Activated naive CD8-positive, alpha-beta T cell treated with anti-CD3 and anti-CD28 coated beads, Interleukin-2, amount 50 U/mL, for 16 hours (primary cell): ENCODE measurements around the gene DLEC1.
"Not testable (repeated sequence)": the region's sequence is repeated elsewhere in the genome, so short reads cannot be mapped to it uniquely, and the experiment has no call there.

Experiments
- DNase-seq: peaks from one replicate; pipeline ENCODE4 v3.0.0-alpha.2; 2020; ENCODE audit warnings: low read depth, low spot score

The DLEC1 gene

DNA sequence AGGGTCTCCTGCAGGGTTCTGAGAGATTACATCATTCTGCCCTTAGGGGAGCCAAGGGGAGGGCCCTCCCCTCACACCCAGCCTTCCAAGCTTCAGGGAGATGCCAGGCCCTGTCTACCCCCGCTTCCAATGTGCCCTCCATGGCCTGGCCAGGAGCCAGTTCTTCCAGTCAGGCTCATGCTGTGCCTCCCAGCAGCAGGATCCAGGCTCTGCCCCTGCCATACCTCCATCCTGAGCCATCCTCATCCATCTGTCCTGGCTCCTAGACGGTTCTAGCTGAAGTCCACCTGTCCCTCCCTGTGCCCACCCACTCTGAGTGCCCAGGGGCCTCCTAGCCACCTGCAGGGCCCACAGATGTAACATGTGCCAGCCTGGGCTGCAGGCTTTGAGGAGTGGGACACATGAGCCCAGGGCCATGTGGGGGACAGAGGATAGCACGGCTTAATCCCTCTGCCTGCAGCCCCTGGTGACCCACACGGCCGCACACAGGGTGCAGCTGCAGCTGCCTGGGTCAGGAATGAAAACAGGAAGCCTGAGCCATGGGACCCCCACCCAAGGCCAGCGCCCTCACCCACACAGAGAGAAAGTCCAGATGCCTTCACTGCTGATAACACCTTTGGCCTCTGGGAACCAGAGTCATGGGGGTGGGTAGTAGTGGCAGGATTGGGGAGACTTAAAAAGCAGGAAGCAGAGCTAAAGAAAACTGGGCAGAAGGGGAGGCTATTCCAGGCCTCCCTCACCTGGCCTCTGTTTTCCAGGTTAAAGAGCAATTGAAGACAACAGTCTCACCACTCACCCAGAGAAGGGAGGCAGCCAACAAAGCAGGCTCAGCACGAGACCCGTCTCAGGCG, 21.3 kb upstream of the DLEC1 start:
- no peak for DNase-seq

- no peak for DNase-seq
Measured at GRCh38 chr3:38018296-38019266, 20.4 kb upstream of the DLEC1 start.

- no peak for DNase-seq
Measured at GRCh38 chr3:38019658-38020341, 19.2 kb upstream of the DLEC1 start.

- DNase-seq = no peak
Measured at GRCh38 chr3:38020342-38020726, 18.7 kb upstream of the DLEC1 start.

GRCh38 chr3:38021196-38021595, 17.8 kb upstream of the DLEC1 start:
- no peak for DNase-seq

DNA sequence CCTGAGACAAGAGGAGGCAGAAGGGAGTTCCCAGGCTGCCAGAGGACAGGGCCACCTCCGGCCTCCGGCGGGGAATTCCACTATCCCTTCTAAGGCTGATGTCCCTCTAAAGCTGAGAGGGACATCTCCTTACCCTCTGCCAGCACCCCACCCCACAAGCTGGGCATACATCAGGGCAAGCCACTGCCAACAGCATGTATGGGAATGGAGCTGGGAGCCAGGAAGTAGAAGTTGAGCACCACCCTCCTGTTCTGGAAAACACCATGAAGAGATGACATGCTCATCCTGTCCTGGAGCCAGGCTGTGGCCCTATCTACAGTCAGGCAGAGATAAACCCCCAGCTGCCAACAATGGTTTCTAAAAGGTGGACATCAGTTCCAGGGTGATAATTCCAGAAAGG, 16.7 kb upstream of the DLEC1 start:
- no peak for DNase-seq

GRCh38 chr3:38022896-38023709, 15.9 kb upstream of the DLEC1 start:
- DNase-seq = no peak

- DNase-seq = no peak
Measured at GRCh38 chr3:38026856-38027255, 12.2 kb upstream of the DLEC1 start.

DNA sequence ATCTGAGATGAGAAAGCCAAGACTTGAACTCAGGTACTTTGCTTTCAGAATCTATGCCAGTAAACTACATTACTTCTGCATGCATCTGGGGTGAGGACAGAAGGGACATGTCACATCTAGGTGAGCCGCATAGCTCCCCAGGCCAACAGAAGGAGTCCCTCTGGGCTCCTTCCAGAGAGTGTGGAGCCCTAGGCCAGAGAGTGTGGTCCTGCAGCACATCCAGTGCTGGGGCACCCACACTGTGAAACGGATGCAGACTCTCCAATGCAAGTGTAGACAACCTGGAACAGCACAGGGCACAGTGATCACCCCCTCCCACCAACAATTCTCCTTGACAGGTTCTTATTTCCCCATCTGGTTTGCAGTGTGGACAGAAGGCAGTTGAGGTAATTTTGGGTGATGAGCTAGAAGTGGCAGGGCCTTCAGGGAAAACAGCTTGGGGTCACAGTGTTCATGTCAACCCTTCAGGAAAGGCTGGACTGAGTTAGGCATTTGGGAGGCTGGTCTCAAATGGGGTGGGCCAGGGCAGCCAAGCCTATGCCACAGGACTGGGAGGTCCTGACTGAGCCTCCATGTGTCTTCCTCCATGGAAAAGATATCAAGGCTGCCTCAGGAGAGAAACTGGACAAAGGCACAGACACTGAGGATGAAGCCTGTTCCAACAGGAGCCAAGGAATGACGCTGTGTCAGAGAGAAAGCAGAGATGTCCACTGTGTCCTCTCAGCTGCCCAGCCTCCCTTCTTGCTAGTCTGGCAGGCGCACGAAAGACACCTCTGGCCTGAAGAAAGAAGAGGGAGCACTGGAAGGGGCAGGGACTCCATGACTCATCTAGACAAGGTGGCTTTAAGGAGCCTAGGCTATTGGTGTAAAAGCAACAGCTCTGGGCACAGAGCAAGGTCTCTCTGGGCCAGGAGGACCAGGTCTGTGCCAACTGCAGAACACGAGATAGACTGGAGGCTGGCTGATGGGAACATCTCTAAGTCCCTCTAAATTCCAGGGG, 11.2 kb upstream of the DLEC1 start:
- DNase-seq = no peak

GRCh38 chr3:38028621-38029361, 10.2 kb upstream of the DLEC1 start:
- DNase-seq = no peak

- no peak for DNase-seq
Measured at GRCh38 chr3:38029400-38030125, 9.4 kb upstream of the DLEC1 start, which contains the start of gene PLCD1. PLCD1 (minus strand) TSS chr3:38029642; CDS start chr3:38029539, 103 bp downstream.

DNA sequence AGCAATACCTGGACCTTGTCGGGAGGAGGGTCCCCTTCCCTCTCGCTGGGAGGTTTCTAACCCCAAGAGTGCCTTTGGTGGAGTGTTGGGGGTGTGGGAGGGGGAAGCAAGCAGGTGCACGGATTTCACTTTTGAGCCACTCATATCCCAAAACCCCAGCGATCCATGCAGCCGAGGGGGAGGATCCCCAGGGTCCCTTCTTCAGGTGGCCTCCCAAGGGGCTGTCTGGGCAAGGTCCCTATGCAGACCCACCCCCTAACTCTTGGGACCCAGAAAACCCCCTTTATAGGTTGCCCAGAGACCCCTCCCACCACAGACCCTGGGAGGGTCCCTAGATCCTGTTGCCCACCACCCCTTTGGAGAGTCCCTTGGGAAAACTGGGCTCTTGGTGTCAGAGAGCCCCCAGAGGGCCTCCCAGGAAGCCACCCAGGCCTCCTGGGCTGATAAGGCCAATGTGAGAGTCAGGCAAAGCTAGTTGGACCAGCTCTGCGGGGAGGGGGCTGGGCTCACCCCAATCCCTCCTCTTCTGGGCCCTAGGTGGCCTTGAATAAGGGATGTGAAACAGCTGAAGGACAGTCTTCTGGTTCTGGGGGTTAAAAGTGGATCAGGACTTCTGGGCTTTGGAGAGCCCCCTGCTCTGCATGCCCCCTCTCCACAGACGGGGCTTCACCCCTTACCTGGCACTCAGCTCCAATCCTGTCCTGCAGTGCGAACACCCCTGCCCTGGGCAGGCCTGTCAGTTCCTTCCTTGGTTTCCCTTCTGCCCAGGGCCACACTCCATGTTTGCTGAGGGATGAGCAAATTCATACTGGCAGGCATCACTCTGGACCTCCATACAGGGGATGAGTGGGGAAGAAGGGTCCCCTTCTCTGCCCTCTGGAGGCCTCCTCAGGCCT, 8.6 kb upstream of the DLEC1 start:
- no peak for DNase-seq

DNA sequence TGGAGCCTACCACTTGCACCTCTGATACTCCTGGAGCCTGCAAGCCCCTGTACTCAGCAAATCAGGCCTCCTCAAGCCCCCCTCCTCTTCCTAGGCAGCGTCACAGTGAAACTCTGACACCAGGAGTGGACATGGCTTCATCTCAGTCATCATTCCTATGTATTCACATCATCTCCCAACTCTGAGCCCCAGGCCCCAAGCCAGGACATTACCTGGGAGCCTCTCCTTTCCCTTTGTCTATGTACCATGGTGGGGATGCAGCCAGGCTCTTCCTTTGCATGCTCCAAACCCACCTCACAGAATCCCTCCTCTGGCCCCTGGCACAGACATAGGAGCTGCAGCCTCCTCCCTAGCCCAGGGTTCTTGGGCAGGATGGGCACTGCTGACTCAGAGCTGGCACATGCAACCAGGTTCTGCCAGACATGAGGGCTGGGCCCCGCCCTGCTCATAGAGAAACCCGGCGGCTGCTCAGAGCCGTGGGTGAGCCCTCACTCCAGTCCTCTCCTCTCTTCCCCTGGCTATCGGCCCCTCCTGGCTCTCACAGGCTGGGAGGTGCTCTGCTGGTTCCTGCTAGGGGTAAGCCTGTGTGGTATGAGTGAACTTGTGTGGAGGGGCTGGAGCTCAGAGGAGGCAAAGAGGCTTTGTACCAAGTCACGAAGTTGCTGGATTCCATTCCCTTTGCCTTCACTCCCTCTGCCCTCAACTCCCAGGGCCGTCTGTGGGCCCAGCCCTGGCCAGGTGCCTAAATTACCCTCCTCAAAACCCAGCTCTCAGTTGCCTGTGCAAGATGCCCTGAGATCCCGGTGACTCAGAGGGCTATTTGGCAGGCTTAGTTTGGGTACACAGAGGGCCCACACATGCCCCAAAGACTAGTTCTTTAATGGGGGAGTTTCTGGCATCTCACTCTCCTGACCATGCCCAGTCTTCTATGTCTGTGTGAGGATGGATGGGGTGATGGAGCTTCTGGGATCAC, 7.7 kb upstream of the DLEC1 start:
- no peak for DNase-seq

DNA sequence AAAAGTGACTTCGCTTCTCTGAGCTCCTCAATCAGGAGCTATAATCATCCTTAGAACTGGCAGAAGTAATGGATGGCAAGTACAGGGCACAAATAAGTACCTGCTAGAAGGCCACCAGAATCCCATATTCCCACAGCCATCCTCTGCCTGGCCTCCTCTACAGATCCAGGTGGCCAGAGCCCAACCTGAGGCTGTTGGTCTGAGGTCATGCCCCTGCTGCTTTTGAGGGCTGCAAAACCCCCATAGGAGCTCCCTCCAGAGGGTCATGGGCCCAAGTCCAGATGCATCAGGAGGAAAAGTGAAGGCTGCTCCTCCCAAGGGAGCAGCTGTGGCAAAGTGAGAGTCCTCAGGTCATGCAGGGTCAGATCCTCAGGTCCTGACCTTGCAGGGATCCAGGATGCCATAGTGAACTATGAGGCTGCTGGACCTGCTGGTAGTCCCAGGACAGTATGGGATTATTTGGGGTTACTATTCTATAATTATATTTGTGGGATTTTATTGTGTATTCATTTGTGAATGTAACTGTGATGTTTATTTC, 6.6 kb upstream of the DLEC1 start:
- DNase-seq = no peak

GRCh38 chr3:38033586-38033985, 5.4 kb upstream of the DLEC1 start:
- DNase-seq = not testable (repeated sequence)

DNA sequence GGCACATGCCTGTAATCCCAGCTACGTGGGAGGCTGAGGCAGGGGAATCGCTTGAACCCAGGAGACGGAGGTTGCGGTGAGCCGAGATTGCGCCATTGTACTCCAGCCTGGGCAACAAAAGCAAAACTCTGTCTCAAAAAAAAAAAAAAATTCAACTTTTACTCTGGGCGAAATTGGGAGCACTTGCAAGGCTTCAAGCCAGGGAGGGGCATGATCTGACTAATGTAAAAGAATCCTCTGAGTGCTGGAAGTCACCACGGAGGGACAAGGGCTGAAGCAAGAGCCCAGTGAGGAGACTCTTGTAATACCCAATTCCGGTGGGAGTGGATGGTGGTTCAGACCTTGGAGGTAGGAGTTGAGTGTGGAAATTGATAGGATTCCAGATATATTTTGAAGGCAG, 4.7 kb upstream of the DLEC1 start:
- DNase-seq = not testable (repeated sequence)
